ENCODE results near the gene RMI2.

Gene RMI2

DNA sequence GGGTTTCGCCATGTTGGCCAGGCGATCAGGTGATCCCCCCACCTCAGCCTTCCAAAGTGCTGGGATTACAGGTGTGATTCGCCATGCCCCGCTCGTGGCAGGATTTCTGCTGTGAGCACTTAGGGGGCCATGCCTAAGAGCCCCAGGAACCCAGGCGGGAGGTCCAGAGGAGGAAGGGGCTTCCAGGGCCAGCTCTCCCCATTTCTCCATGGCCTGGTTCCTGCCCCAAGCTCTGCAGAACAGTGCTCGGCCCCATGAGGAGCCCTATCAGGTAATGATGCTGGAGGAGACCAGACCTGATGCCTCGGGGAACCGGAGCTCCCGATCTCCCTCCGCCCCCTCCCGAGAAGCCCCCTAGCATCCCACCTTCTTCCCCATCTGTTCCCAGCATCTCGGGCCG, 53.6 kb downstream of the RMI2 start:
- no peak for DNase-seq (ENCODE audit: low read depth, low spot score)

DNA sequence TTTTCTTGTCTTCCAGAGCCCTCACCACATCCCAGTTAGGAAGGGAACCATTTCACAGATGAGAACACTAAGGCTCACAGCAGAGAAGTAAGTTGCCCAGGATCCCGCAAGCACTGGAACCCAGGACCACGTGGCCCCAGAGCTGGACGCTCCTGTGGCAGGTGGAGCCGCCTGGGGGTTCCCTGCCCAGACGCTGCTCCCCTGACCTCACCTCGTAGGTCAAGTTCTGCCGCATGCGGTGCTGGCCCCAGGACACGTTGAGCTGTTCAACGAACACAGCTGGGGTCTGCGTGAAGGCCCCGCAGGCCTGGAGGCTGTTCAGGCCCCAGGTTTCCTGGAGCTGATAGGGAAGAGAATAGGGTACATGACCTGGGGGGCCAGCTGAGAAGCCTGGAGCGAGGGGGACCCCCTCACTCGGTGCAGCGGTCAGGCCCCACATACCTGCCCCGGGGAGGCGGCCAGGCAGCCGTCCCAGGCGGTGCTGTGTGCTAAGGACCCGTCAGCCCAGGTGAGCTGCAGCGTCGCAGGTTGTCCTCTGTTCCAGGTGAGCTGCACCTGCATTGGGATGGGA, 54.1 kb downstream of the RMI2 start:
- no peak for DNase-seq (ENCODE audit: low read depth, low spot score)

DNA sequence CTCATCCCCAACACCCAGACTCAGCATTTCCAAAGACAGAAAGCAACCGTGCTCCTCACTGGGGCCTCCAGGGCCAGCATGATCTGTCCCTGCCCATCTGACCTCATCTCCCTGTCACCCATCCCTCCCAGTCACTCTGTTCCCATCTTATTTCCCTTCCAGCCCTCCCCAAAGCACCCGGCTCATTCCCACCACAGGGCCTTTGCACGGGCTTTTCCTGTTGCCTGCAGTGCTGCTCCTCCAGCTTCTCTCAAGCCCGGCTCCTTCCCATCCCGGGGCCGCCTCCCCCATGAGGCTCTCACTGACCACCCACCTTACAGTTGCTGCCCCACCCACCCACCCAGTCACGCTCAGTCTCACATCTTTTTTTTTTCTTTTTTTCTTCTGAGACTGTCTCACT, 54.8 kb downstream of the RMI2 start:
- DNase-seq (ENCODE audit: low read depth, low spot score): no peak

Data from brain pericyte (primary cell).